Gastroesophageal sphincter (tissue), 3 donors: Measurements from ENCODE around the gene SPAAR.

Experiments used
- CTCF ChIP-seq, 4 experiments: fragments of 200-600 bp in 2 of 4; fragments of 450-650 bp in 2 of 4; sonication (generic) in 1 of 4; IDR thresholded peaks; one replicate each; pipeline ENCODE4 v1.5.1; 2017 to 2019; ENCODE audit warnings: antibody characterized with exemption in 4 of 4, mild to moderate bottlenecking in 2 of 4, moderate library complexity in 2 of 4
- EP300 ChIP-seq: sonication (generic); formaldehyde crosslinking; IDR thresholded peaks from one replicate; pipeline ENCODE4 v1.6.1; 2017; ENCODE audit warnings: antibody characterized with exemption, mild to moderate bottlenecking
- POLR2AphosphoS5 ChIP-seq: sonication (generic); formaldehyde crosslinking; IDR thresholded peaks from one replicate; pipeline ENCODE4 v1.6.1; 2017; ENCODE audit warnings: antibody characterized with exemption

DNA sequence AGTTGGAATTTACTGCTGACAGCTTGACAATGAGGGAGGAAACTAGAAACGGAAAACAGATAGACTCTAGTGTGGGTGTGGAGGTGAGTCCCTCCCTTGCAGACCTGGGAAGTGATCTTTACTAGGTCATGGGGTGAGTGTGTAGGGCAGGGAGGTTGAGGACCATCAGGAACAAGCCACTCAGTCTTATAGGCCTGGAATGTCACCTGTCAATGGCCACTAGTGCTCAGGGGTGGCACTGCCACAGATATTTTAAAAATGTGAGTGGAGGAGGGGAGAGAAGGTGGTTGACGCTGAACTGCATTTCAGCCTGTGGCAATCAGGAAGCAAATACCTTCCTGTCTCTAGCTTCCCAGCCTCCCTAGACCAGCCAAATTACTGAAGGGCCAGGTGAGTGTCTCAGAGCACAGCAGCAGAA lies 39.6 kb downstream of the SPAAR start:
- TF ChIP-seq CTCF (IDR thresholded peaks at IDR 0.05) (no peak), POLR2AphosphoS5 (no peak), EP300 (no peak)
